ELR (cell line): Measurements from ENCODE around the gene MOB1A.

ENCODE experiments used
- DNase-seq: peaks from one replicate; pipeline ENCODE4 v3.0.0-alpha.2; 2015; ENCODE audit warnings: low read depth

The MOB1A gene

DNA sequence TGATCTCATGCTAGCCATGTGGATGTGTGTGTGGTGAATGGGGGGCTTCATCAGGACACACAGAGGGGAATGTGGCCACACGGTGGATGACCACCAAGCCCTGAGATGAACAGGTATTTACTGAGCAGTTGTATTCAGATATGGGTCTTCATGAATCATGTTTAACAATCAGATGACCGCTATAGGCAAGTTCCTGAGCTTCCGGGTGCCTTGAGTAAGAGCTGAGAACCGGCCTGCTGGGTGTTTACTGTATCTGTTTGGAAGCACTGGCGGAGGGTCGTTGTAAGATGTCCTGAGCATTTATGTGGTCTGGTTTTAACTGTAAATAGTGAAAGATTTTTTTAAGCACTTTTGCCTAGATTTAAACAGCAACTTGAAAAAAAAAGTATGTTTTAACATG lies 74.9 kb downstream of the MOB1A start:
- no peak for DNase-seq
